Caki2 (cell line): Measurements from ENCODE around the gene MAPKAP1. TPM values are rescaled to one million over a fixed set of nuclear protein-coding genes. Genes with fewer than 3 reads are reported as not detected.

ENCODE experiments used
- DNase-seq: peaks from one replicate; pipeline ENCODE4 v3.0.0-alpha.2; 2015; ENCODE audit warnings: low read depth
- in situ Hi-C: cut with HindIII; loops from 2 replicates; pipeline ENCODE4 v1.10.0; 2016; ENCODE audit warnings: low sequenced_read_pairs, low pct_unique_long_range_greater_than_20kb, mixed read lengths
- total RNA-seq: library from RNA; depleted of rRNA; stranded (reverse); fragments of >200 nt; shearing (Covaris generic); gene quantifications from 2 replicates; pipeline ENCODE4 v1.2.3, GENCODE V29; 2014; ENCODE audit warnings: low replicate concordance

Gene MAPKAP1
- total RNA-seq, 1 experiment from 2014 or later = 68.7 TPM

- DNase-seq = no peak
- in situ Hi-C loops = no loop called here
These were observed 278.0 kb downstream of the MAPKAP1 start for GRCh38 chr9:125428902-125429467.

DNA sequence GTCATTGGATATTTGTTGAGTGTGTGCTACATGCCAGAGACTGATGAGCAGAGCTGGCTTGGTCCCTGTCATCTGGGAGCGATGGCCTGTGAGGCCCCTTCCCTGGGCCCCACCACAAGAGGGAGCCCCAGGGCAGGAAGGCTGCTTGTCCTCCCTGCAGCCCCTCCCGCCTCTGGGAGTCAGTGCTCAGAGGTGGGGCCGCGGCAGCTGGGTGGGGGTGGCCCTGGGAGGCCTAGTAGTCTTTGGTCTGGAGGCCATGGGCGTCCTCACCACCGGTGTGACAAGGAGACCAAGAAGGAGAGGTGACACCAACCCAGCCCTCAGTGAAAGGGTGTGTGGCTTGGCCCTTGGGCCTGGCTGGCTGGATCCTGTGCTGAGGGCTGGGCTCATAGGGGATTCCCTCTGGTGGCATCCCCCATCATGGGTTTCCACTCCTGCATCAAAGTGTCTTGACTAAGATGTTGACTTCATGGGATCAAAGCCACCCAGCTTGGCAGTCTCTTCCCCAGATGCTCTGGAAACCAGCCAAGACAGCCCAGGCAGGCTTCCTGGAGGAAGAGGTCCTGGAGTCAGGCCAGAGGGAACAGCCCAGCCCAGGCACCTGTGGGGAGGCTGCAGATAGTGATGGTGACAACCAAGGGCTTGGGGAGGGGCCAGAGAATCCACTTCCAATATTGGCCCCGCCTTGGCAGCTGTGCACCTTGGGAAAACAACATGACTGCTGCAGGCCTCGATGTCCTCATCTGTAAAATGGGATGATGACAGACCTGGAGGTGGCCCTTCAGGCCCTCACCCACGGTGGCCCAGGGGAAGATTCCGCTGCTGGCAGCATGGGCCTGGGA is 278.7 kb downstream of the MAPKAP1 start:
- in situ Hi-C loops = no loop called here
- DNase-seq = no peak

- DNase-seq = no peak
- in situ Hi-C loops = no loop called here
These were observed 279.5 kb downstream of the MAPKAP1 start for GRCh38 chr9:125427556-125427955.

DNA sequence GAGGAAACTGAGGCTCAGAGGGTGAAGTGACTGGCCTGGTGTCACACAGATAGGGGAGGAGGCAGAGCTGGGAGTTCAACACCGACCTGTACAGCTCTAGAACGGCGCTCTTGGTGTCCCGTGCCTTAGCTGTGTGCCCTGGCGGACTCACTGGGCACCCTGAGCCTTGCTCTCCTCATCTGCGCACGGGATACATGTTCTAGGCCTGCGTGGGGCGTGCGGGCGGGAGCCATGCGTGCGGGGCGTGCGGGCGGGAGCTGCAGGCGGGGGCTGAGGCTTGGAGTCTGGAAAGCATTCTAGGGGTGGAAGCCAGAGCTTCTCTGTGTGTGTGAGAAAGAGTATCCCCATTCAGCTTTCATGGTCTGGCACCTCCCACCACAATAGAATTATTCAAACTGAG is 280.1 kb downstream of the MAPKAP1 start:
- DNase-seq = no peak
- in situ Hi-C loops = no loop called here

DNA sequence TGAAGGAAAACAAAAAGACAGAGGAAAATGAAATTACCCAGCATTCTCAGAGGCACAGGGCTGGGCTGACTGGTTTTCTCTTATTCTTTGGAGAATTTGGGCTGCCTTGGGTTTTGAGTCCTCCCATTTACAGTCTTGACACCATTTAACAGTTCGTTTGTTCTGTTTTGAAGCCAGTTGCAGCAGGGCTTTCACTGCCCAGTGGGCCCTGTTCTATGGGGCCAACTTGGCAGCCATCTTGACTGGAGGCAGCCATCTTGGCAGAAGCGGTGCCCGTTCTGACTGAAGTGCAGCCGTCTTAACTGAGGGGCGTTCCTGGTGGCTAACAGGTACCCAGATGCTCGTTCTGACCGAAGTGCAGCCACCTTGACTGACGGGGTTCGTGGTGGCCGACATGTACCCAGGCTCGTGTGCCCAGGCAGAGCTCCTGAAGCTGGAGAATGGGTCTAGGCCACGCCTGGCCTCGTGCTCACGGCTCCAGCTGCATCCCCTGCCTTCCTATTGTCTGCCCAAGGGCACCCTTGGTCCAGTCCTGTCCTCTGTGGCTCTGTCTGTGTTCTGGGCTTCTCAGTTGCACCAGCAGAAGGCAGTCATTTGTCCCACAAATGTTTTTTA is 281.0 kb downstream of the MAPKAP1 start:
- in situ Hi-C loops = no loop called here

GRCh38 chr9:125425170-125425897 is 281.7 kb downstream of the MAPKAP1 start:
- in situ Hi-C loops = no loop called here
- DNase-seq = no peak

More for the DNA sequence above, 281.0 kb downstream of the MAPKAP1 start:
- DNase-seq = no peak

DNA sequence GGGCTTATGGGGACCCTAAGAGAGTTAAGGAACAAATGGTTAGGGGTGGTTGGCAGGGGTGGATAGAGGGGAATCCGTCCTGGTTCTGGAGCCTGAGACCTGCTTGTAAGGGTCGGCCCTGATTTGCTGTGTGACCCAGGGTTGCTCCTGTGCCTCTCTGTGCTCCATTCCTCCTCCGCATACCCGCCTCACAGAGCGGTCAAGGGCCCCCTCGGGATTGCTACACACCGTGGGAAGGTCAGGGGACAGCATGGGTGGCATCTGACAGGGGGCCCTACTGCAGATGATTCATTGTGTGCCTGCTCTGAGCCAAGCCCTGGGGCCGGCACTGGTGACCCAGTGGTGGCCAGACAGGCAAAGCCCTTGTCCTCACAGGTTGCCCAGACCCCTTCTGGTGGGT is 283.0 kb downstream of the MAPKAP1 start:
- no peak for DNase-seq
- in situ Hi-C loops = no loop called here

GRCh38 chr9:125422853-125423252 is 284.2 kb downstream of the MAPKAP1 start:
- no peak for DNase-seq
- in situ Hi-C loops = no loop called here

- no peak for DNase-seq
- in situ Hi-C loops = no loop called here
These were observed 285.3 kb downstream of the MAPKAP1 start for GRCh38 chr9:125421591-125422181.

GRCh38 chr9:125421166-125421565 is 285.8 kb downstream of the MAPKAP1 start:
- in situ Hi-C loops = no loop called here
- no peak for DNase-seq

DNA sequence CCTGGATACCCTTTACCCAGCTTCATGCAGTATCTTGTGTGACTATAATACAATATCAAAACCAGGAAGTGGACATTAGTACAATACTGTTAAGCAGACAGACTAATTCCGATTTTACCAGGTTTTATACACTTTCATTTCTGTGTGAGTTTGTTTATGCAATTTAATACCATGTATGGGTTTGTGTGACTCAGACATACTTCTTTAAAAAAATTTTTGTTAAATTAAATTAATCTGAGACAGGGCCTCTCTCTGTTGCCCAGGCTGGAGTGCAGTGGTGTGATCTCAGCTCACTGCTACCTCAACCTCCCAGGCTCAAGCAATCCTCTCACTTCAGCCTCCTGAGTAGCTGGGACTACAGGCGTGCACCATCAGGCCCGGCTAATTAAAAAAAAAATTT is 288.6 kb downstream of the MAPKAP1 start:
- in situ Hi-C loops = no loop called here
- no peak for DNase-seq

GRCh38 chr9:125416517-125416916 is 290.5 kb downstream of the MAPKAP1 start:
- no peak for DNase-seq
- in situ Hi-C loops = no loop called here

DNA sequence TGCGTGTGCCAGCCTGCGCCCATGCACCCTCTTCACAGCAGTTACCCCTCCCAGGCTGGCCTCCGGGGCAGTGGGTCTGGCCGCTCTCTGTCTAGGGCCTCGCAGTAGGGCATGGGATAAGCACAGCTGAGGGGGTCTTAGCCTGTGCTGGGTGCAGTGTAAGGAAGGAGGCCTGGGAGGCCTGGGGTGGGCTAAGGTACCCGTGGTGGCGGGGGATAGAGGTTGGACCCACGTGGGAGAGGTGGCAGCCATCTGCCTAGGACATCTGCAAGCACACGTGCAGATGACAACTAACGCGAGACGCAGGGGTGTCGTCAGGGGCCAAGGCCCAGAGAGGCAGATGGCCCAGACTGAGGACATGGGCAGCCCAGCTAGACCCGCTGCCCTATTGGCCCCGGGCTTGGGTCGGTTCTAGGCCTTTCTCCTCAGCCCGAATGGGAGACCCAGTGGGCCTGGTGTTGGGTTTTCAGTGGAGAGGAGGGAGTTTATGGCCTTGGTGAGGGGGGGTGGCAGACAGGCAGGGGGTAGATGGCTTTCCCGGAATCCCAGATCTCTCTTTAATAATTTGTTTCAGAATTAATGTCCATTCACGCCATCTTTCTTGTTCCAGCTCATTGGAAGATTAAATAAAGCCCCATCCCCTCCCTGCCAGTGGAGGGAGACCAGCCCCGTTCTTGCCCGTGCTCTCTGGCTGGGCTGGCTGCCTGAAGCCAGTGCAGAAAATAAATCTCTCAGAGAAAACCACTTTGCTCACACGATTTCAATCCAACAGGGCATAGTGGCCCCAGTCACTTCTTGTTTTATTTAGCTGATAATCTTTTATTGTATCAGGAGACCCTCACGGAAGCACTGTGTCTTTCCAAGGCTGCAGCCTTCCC is 291.2 kb downstream of the MAPKAP1 start:
- DNase-seq = no peak
- in situ Hi-C loops = no loop called here

GRCh38 chr9:125413579-125413978 is 293.4 kb downstream of the MAPKAP1 start:
- DNase-seq = no peak
- in situ Hi-C loops = no loop called here

DNA sequence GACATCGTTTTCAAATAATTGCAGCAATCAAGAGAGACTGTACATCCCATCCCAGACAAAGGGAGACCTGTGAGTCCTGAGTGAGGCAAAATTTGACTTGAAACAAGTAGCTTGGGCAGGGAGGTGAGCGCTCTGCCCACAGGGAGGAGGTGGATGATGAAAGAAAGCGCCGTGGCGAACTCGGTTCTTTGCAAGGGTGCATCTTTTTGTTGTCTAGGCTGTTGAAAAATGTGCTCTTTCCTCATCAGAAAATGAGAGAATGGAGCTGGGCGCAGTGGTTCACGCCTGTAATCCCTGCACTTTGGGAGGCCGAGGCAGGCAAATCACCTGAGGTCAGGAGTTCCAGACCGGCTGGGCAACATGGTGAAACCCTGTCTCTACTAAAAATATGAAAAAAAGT is 294.8 kb downstream of the MAPKAP1 start:
- DNase-seq = no peak
- in situ Hi-C loops = no loop called here

GRCh38 chr9:125411171-125411756 is 295.7 kb downstream of the MAPKAP1 start:
- in situ Hi-C loops = no loop called here
- no peak for DNase-seq

DNA sequence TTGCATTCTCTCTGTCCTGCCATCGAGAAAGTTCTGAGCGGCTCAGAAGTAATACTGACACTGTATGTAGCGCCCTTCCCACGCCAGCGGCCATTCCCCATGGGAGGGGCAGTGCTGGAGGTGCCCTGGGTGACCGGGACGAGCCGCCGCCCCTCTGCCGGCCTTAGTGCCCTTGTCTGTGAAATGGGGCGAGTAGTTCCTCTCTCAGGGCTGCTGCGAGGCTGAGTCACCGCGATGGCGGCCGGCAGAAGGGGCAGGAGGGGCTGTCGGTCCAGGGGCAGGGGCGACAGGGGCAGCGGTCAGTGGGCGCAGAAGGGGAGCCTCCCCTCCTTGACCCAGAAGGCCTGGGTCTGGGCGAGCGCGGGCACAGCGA is 296.5 kb downstream of the MAPKAP1 start:
- in situ Hi-C loops = no loop called here
- DNase-seq = no peak
